Esophagus squamous epithelium (tissue), 4 donors: Measurements from ENCODE around the gene CTSA.

Experiments
- POLR2A ChIP-seq, 4 donors: fragments of 450-650 bp; IDR thresholded peaks; one replicate each; pipeline ENCODE4 v1.6.1; 2017; ENCODE audit warnings: antibody characterized with exemption in 4 of 4, mild to moderate bottlenecking in 4 of 4, moderate library complexity in 3 of 4
- TF ChIP-seq, protein P1 (sequence below), 6 experiments: fragments of 450-650 bp in 4 of 6; fragments of 200-600 bp in 2 of 6; sonication (generic) in 2 of 6; IDR thresholded peaks; one replicate each; pipeline ENCODE4 v1.5.1; 2016 to 2019; ENCODE audit warnings: antibody characterized with exemption in 6 of 6, mild to moderate bottlenecking in 4 of 6, moderate library complexity in 4 of 6

DNA sequence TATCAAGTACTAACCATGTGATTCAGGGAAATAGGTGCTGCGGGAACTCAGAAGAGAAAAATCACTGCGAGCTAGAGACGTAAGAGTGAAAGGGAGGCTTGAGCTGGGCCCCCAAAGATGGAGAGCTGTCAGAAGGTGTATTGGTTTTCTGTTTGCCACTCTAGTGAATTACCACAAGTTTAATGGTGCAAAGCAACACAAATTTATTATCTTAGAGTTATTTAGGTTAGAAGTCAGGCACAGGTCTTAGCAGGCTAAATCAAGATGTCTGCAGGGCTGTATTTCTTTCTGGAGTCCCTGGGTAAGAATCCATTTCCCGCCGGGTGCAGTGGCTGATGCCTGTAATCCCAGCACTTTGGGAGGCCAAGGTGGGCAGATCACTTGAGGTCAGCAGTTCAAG lies 31.2 kb upstream of the CTSA start:
- TF ChIP-seq, protein P1, sequence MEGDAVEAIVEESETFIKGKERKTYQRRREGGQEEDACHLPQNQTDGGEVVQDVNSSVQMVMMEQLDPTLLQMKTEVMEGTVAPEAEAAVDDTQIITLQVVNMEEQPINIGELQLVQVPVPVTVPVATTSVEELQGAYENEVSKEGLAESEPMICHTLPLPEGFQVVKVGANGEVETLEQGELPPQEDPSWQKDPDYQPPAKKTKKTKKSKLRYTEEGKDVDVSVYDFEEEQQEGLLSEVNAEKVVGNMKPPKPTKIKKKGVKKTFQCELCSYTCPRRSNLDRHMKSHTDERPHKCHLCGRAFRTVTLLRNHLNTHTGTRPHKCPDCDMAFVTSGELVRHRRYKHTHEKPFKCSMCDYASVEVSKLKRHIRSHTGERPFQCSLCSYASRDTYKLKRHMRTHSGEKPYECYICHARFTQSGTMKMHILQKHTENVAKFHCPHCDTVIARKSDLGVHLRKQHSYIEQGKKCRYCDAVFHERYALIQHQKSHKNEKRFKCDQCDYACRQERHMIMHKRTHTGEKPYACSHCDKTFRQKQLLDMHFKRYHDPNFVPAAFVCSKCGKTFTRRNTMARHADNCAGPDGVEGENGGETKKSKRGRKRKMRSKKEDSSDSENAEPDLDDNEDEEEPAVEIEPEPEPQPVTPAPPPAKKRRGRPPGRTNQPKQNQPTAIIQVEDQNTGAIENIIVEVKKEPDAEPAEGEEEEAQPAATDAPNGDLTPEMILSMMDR (IDR thresholded peaks at IDR 0.05) = no peak
- TF ChIP-seq POLR2A (IDR thresholded peaks at IDR 0.05) = no peak
